DMS114 treated with DMSO at 0.1 percent for 48 hours (cell line): Measurements from ENCODE around the gene MYL5.
"Not testable (repeated sequence)": the region's sequence is repeated elsewhere in the genome, so short reads cannot be mapped to it uniquely, and the experiment has no call there.

Experiments used
- DNase-seq: peaks from one replicate; lab custom pipeline; 2025; ENCODE audit not compliant: unreplicated experiment; lab: John Stamatoyannopoulos, UW

MYL5 gene

GRCh38 chr4:683982-684622 lies 9.8 kb downstream of the MYL5 start:
- DNase-seq, result no peak

- DNase-seq, result no peak
Measured at GRCh38 chr4:684623-685327, 10.4 kb downstream of the MYL5 start.

- no peak for DNase-seq
Measured at GRCh38 chr4:685679-686412, 11.5 kb downstream of the MYL5 start.

- no peak for DNase-seq
Measured at GRCh38 chr4:686413-687040, 12.2 kb downstream of the MYL5 start.

- no peak for DNase-seq
Measured at GRCh38 chr4:687048-687970, 13.0 kb downstream of the MYL5 start.

- DNase-seq, result no peak
Measured at GRCh38 chr4:687971-688853, 13.9 kb downstream of the MYL5 start.

GRCh38 chr4:688854-689681 lies 14.7 kb downstream of the MYL5 start, which contains the start of gene SLC49A3:
Gene SLC49A3, minus strand, starts transcription at chr4:689151. Its CDS starts 24 bp downstream, at chr4:689127.
- DNase-seq, result no peak

GRCh38 chr4:689723-690122 lies 15.4 kb downstream of the MYL5 start:
- no peak for DNase-seq

GRCh38 chr4:692771-693554 lies 18.6 kb downstream of the MYL5 start:
- no peak for DNase-seq

GRCh38 chr4:694341-694940 lies 20.1 kb downstream of the MYL5 start:
- DNase-seq, result not testable (repeated sequence)

GRCh38 chr4:699816-700580 lies 25.7 kb downstream of the MYL5 start:
- no peak for DNase-seq

GRCh38 chr4:700587-701264 lies 26.4 kb downstream of the MYL5 start:
- DNase-seq, result no peak

GRCh38 chr4:702618-703048 lies 28.3 kb downstream of the MYL5 start:
- DNase-seq, result no peak

GRCh38 chr4:703336-704197 lies 29.2 kb downstream of the MYL5 start:
- no peak for DNase-seq

GRCh38 chr4:704198-704891 lies 30.0 kb downstream of the MYL5 start:
- DNase-seq, result no peak
